Measurements from ENCODE around the gene TMEM186.

- TF ChIP-seq JUNB (IDR thresholded peaks at IDR 0.05; ENCODE audit: unreplicated experiment) (no peak), EZH2 (IDR thresholded peaks at IDR 0.05; ENCODE audit: low read depth, unreplicated experiment) (no peak)
Observed at GRCh38 chr16:8795091-8795490, 2.3 kb downstream of the TMEM186 start.

All from GM23338 (cell line).